RPMI7951 (cell line): ENCODE measurements around the gene ILDR1. TPM values are rescaled to one million over a fixed set of nuclear protein-coding genes. Genes with fewer than 3 reads are reported as not detected.
"Not testable (repeated sequence)": the region's sequence is repeated elsewhere in the genome, so short reads cannot be mapped to it uniquely, and the experiment has no call there.

Experiments
- DNase-seq: peaks from one replicate; pipeline ENCODE4 v3.0.0-alpha.2; 2012; ENCODE audit warnings: low read depth
- total RNA-seq: library from RNA; depleted of rRNA; stranded (reverse); fragments of >200 nt; shearing (Covaris generic); gene quantifications from 2 replicates; pipeline ENCODE4 v1.2.3, GENCODE V29; 2014; rRNA removed

Gene ILDR1
- total RNA-seq, 1 experiment from 2014 or later: not detected

- DNase-seq: no peak
Measured at GRCh38 chr3:121948641-121949040, 73.4 kb downstream of the ILDR1 start.

- no peak for DNase-seq
Measured at GRCh38 chr3:121943431-121943830, 78.6 kb downstream of the ILDR1 start.

- DNase-seq: no peak
Measured at GRCh38 chr3:121942116-121942786, 79.8 kb downstream of the ILDR1 start.

- DNase-seq: no peak
Measured at GRCh38 chr3:121941592-121941991, 80.5 kb downstream of the ILDR1 start.

GRCh38 chr3:121938141-121938855, 83.7 kb downstream of the ILDR1 start:
- not testable (repeated sequence) for DNase-seq

Other genes starting within 250 kb of the ILDR1 start
- 18.8 and 22.2 TPM in 2 replicates for gene IQCB1, start 187.2 kb downstream of the ILDR1 start, total RNA-seq
- gene EAF2, start 187.0 kb downstream of the ILDR1 start, total RNA-seq: 1.3 and 5.3 TPM in 2 replicates
- 0.24 and 1.2 TPM in 2 replicates for gene SLC15A2, start 127.8 kb downstream of the ILDR1 start, total RNA-seq
- gene CD86, start 33.1 kb upstream of the ILDR1 start, total RNA-seq: not detected in 2 replicates
- not detected in 2 replicates for gene CASR, start 161.4 kb upstream of the ILDR1 start, total RNA-seq